H4 (cell line): ENCODE data around the gene NFU1. TPM values are rescaled to one million over a fixed set of nuclear protein-coding genes. Genes with fewer than 3 reads are reported as not detected.
"Not testable (repeated sequence)": the region's sequence is repeated elsewhere in the genome, so short reads cannot be mapped to it uniquely, and the experiment has no call there.

Experiments
- DNase-seq: peaks from one replicate; pipeline ENCODE4 v3.0.0-alpha.2; 2015; ENCODE audit warnings: low spot score
- total RNA-seq: library from RNA; depleted of rRNA; stranded (reverse); fragments of >200 nt; shearing (Covaris generic); gene quantifications from 2 replicates; pipeline ENCODE4 v1.2.3, GENCODE V29; 2014

The NFU1 gene
- total RNA-seq, 1 experiment from 2014 or later, result 56.4 TPM

GRCh38 chr2:69450735-69451416 lies 13.6 kb upstream of the NFU1 start:
- DNase-seq, result no peak

GRCh38 chr2:69449906-69450305 lies 12.7 kb upstream of the NFU1 start:
- no peak for DNase-seq

GRCh38 chr2:69443673-69444072 lies 6.4 kb upstream of the NFU1 start:
- DNase-seq, result not testable (repeated sequence)

GRCh38 chr2:69439499-69439898 lies 2.3 kb upstream of the NFU1 start:
- DNase-seq, result not testable (repeated sequence)

- no peak for DNase-seq
Measured at GRCh38 chr2:69438580-69438979, 1.3 kb upstream of the NFU1 start.

- DNase-seq, result no peak
Measured at GRCh38 chr2:69437751-69438154, 518 bp upstream of the NFU1 start.

GRCh38 chr2:69436596-69436937 lies 668 bp downstream of the NFU1 start:
- no peak for DNase-seq

GRCh38 chr2:69434753-69435152 lies 2.5 kb downstream of the NFU1 start:
- no peak for DNase-seq

GRCh38 chr2:69429491-69430183 lies 7.6 kb downstream of the NFU1 start:
- DNase-seq, result no peak

- no peak for DNase-seq
Measured at GRCh38 chr2:69428981-69429380, 8.3 kb downstream of the NFU1 start.

GRCh38 chr2:69424419-69424818 lies 12.8 kb downstream of the NFU1 start:
- no peak for DNase-seq

- no peak for DNase-seq
Measured at GRCh38 chr2:69422198-69422597, 15.0 kb downstream of the NFU1 start.

GRCh38 chr2:69419111-69419510 lies 18.1 kb downstream of the NFU1 start:
- not testable (repeated sequence) for DNase-seq

GRCh38 chr2:69416147-69416546 lies 21.1 kb downstream of the NFU1 start:
- DNase-seq, result no peak

GRCh38 chr2:69411120-69411519 lies 26.1 kb downstream of the NFU1 start:
- DNase-seq, result no peak

GRCh38 chr2:69405306-69405705 lies 31.9 kb downstream of the NFU1 start:
- no peak for DNase-seq

GRCh38 chr2:69400121-69400520 lies 37.1 kb downstream of the NFU1 start:
- no peak for DNase-seq

GRCh38 chr2:69397234-69397633 lies 40.0 kb downstream of the NFU1 start:
- no peak for DNase-seq

GRCh38 chr2:69395866-69396265 lies 41.4 kb downstream of the NFU1 start:
- DNase-seq, result no peak

- DNase-seq, result no peak
Measured at GRCh38 chr2:69393963-69394362, 43.3 kb downstream of the NFU1 start.

- DNase-seq, result no peak
Measured at GRCh38 chr2:69390471-69390870, 46.8 kb downstream of the NFU1 start.

GRCh38 chr2:69390001-69390400 lies 47.2 kb downstream of the NFU1 start:
- no peak for DNase-seq

- no peak for DNase-seq
Measured at GRCh38 chr2:69389271-69389670, 48.0 kb downstream of the NFU1 start.
